Parietal lobe (tissue), 2 donors: ENCODE results near the gene ARHGAP15. TPM values are rescaled to one million over a fixed set of nuclear protein-coding genes. Genes with fewer than 3 reads are reported as not detected.

Source experiments
- small RNA-seq: library from RNA; depleted of rRNA; stranded (forward); fragments of <200 nt; gene quantifications from one replicate; pipeline ENCODE3, GENCODE V24; 2014; ENCODE audit warnings: low replicate concordance
- total RNA-seq: library from RNA; depleted of rRNA; stranded (reverse); fragments of >200 nt; gene quantifications from one replicate; pipeline ENCODE4 v1.2.3, GENCODE V29; 2014

ARHGAP15 gene
- total RNA-seq = 19.4 TPM

DNA sequence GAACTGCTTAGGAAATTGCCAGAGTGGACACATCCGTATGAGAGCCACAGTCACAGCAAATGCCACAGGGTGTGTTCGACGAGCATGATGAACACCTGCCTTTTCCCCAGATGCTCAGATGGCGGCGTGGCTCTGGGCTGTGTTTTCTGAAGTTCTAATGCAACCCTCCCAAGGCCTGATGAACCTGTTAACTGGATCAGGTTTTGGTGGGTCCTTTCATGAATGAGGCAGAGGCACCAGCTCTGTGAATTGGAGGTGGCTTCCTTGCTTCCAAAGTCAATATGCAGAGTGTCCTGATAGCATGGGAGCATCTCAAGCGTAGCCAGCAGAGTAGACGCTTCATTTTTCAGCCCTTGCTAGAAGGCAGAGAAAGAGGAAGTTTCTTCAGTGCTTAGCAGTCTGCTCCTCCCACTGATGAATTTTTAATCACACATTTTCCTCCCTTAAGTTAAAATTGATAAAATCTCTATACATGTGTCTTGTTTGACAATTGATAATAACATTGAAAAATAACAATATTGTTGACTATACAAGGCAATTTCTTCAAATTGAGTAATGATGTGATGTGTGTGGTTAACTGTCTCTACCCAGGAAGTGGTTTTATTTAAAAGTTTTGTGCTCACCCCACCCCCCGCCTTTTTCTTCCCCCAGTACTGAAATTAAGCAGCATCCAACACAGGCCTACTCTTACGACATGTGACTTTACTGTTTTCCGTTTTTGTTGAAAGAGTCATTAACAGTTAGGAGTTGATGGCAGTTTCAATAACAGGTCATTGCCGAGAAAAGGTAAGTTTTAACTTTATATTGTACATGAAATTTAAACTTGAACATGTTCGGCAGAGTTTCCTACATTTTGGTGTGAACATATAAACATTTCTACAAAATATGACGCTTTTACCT is at the start of gene ARHGAP15:
TSS of gene ARHGAP15 (plus strand) at position 739 of the 900 bp plus-strand sequence.

Small RNA genes within 50 kb of the gene (small RNA-seq; reads per million reads assigned to genes)
- gene MTND4LP12 = not detected
